Tibial nerve (tissue), 4 donors: ENCODE measurements around the gene INPP4B. TPM values are rescaled to one million over a fixed set of nuclear protein-coding genes. Genes with fewer than 3 reads are reported as not detected.

Experiments
- DNase-seq, 2 donors: peaks; one replicate each; pipeline ENCODE4 v3.0.0-alpha.2; 2019; ENCODE audit warnings: low spot score in 2 of 2
- H3K27ac ChIP-seq, 4 donors: fragments of 200-600 bp; sonication (generic) in 3 of 4; one replicate each; pipeline ENCODE4 v1.5.1; 2017 to 2019; ENCODE audit warnings: mild to moderate bottlenecking in 1 of 4
- H3K27me3 ChIP-seq, 2 donors: fragments of 200-600 bp; sonication (generic) in 1 of 2; one replicate each; pipeline versions ENCODE4 v1.5.1 to v1.6.0; 2017 to 2019
- H3K36me3 ChIP-seq, 3 donors: fragments of 200-600 bp; sonication (generic); one replicate each; pipeline ENCODE4 v1.5.1; 2018 to 2019
- H3K4me1 ChIP-seq, 4 donors: fragments of 200-600 bp; sonication (generic) in 3 of 4; one replicate each; pipeline ENCODE4 v1.5.1; 2017 to 2019
- H3K4me3 ChIP-seq, 4 donors: fragments of 200-600 bp; sonication (generic) in 3 of 4; one replicate each; pipeline ENCODE4 v1.5.1; 2017 to 2019; ENCODE audit warnings: mild to moderate bottlenecking in 1 of 4, moderate library complexity in 1 of 4
- H3K9me3 ChIP-seq, 4 donors: fragments of 200-600 bp; sonication (generic) in 3 of 4; one replicate each; pipeline ENCODE4 v1.5.1; 2017 to 2019
- EP300 ChIP-seq, 2 donors: sonication (generic); formaldehyde crosslinking; IDR thresholded peaks; one replicate each; pipeline ENCODE4 v1.6.1; 2017; ENCODE audit warnings: antibody characterized with exemption in 2 of 2, mild to moderate bottlenecking in 1 of 2
- POLR2A ChIP-seq, 2 donors: fragments of 450-650 bp; IDR thresholded peaks; one replicate each; pipeline ENCODE4 v1.6.1; 2017; ENCODE audit warnings: antibody characterized with exemption in 2 of 2, mild to moderate bottlenecking in 2 of 2, moderate library complexity in 2 of 2
- WGBS, 2 donors: methylation state at CpG; one replicate each; pipeline ENCODE4 v1.1.5; 2018; 5-methylcytosine and 5-hydroxymethylcytosine counted together
- total RNA-seq, 4 donors: library from RNA; depleted of rRNA; stranded (reverse); fragments of >200 nt; gene quantifications; one replicate each; pipeline ENCODE4 v1.1.0, GENCODE V29; 2016
- TF ChIP-seq, protein P1 (sequence below), 5 experiments: fragments of 200-600 bp in 3 of 5; fragments of 450-650 bp in 2 of 5; sonication (generic) in 3 of 5; IDR thresholded peaks; one replicate each; pipeline ENCODE4 v1.5.1; 2016 to 2019; ENCODE audit warnings: antibody characterized with exemption in 5 of 5, mild to moderate bottlenecking in 3 of 5, moderate library complexity in 2 of 5

INPP4B gene
- total RNA-seq, 4 donors from 2014 or later, result 16.3 to 32.4 (median 24.8) TPM

DNA sequence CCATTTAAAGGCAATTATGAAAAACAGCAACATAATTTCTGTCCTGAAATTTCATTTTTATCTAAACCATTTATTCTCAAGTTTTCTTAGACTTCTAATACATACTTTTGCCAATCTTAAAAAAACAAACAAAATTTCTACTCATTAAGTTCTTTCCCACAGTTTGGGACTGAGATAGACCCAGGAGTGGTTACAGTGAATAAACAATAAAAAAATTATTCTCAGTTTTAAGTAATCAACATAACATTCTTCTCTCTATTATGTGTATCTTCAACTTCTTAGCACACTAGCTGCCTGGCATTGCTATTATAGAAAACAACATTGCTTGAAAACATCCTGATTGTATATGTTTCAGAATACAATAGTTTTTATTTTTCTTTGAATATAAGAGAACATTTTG, 676.9 kb downstream of the INPP4B start:
- DNase-seq, result no peak
- TF ChIP-seq POLR2A (IDR thresholded peaks at IDR 0.05), result no peak
- TF ChIP-seq, protein P1, sequence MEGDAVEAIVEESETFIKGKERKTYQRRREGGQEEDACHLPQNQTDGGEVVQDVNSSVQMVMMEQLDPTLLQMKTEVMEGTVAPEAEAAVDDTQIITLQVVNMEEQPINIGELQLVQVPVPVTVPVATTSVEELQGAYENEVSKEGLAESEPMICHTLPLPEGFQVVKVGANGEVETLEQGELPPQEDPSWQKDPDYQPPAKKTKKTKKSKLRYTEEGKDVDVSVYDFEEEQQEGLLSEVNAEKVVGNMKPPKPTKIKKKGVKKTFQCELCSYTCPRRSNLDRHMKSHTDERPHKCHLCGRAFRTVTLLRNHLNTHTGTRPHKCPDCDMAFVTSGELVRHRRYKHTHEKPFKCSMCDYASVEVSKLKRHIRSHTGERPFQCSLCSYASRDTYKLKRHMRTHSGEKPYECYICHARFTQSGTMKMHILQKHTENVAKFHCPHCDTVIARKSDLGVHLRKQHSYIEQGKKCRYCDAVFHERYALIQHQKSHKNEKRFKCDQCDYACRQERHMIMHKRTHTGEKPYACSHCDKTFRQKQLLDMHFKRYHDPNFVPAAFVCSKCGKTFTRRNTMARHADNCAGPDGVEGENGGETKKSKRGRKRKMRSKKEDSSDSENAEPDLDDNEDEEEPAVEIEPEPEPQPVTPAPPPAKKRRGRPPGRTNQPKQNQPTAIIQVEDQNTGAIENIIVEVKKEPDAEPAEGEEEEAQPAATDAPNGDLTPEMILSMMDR (IDR thresholded peaks at IDR 0.05), result no peak
- no peak for TF ChIP-seq EP300 (IDR thresholded peaks at IDR 0.05)
- Histone ChIP-seq H3K27ac (no peak overlapping the region), H3K27me3 (no peaks in the 10 kb centered on the region), H3K4me1 (no peaks in the 10 kb centered on the region), H3K9me3 (no peaks in the 10 kb centered on the region), H3K36me3 (peaks cover 0 to 7% (median 0%) of the 10 kb centered on the region in 3 donors), H3K4me3 (no peak overlapping the region)

DNA sequence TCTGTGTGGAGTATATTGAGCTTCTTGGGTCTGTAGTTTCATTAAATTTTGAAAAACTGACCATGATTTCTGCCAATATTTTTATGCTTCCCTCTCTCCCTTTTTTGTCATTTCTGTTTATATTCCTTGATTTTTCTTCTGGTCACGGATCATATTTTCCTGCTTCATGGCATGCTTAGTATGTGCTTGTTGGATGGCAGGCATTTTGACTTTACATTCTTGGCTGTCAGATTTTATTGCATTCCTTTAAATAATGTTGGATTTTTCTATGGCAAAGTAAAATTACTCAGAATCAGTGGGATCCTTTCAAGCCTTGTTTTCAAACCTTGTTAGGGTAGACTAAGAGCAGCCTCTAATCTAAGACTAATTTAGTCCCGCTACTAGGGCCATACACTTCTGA, 677.9 kb downstream of the INPP4B start:
- Histone ChIP-seq H3K9me3 (no peaks in the 10 kb centered on the region), H3K4me3 (no peak overlapping the region), H3K36me3 (peaks cover 0 to 4% (median 0%) of the 10 kb centered on the region in 3 donors), H3K27me3 (no peaks in the 10 kb centered on the region), H3K4me1 (no peaks in the 10 kb centered on the region), H3K27ac (no peak overlapping the region)
- DNase-seq, result no peak
- TF ChIP-seq, protein P1 (IDR thresholded peaks at IDR 0.05), result no peak
- TF ChIP-seq POLR2A (IDR thresholded peaks at IDR 0.05), result no peak
- TF ChIP-seq EP300 (IDR thresholded peaks at IDR 0.05), result no peak
- WGBS, 2 donors, result 76% methylated on average over 2 of the region's 2 CpGs

DNA sequence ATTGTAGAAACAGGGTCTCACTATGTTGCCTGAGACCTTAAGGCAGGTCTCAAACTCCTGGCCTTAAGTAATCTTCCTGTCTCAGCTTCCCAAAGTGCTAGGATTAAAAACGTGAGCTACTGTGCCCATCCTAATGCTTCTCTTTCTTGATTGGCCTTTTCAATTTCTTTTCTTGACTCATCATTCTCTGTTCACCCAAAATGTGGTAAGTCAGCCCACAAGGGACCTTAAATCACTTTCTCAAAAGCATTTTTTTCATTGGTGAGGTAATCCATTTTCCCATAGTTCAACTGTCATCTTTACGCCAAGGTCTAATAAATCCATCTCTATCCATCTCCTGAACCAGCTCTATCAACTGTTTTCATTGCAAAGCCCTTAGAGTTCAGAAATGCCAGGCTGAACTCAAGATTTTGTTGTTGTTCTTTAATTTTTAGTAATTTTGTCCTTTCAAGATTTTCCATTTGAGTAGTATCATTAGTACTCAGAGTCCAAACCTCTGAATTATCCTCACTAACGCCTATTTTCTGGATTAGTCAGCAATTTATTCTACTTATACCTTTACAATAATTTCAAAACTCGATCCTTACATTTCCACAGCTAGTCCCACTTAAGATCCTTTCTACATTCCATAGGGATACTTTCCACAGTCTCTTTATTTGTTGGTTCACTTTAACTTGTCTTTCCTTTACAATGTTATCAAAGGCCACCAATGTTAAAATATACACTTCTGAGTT, 681.2 kb downstream of the INPP4B start:
- no peak for TF ChIP-seq EP300 (IDR thresholded peaks at IDR 0.05)
- TF ChIP-seq POLR2A (IDR thresholded peaks at IDR 0.05), result no peak
- TF ChIP-seq, protein P1 (IDR thresholded peaks at IDR 0.05), result no peak
- WGBS, 2 donors, result 84 to 86% methylated on average over 4 of the region's 4 CpGs
- no peaks in the 10 kb centered on the region for H3K9me3 ChIP-seq
- H3K27me3 ChIP-seq, result no peaks in the 10 kb centered on the region
- H3K36me3 ChIP-seq, result peaks cover 0 to 5% (median 0%) of the 10 kb centered on the region in 3 donors
- no peak overlapping the region for H3K4me3 ChIP-seq
- no peak for DNase-seq
- H3K27ac ChIP-seq, result no peak overlapping the region
- H3K4me1 ChIP-seq, result no peaks in the 10 kb centered on the region

DNA sequence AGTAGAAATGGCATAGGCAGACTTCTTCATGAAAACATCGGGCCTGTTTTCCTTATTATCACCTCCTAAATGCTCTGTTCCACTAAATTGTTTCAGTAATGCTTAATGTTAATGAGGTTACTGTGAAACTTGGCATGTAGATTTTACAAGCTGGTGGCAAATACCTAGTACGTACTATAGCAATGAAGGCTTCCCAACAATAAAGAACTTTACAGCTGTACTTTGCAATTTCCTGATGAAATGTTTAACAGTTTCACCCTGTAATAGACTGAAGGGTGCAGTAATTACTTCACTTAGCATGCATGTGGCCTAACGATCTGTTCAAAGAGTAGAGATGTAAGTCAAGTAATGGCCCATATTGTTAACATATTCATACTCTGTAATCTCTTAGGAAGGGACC, 685.0 kb downstream of the INPP4B start:
- no peaks in the 10 kb centered on the region for H3K27me3 ChIP-seq
- no peak overlapping the region for H3K4me3 ChIP-seq
- TF ChIP-seq POLR2A (IDR thresholded peaks at IDR 0.05) (no peak), EP300 (IDR thresholded peaks at IDR 0.05) (no peak)
- TF ChIP-seq, protein P1 (IDR thresholded peaks at IDR 0.05), result no peak
- H3K36me3 ChIP-seq, result peaks cover 0 to 5% (median 0%) of the 10 kb centered on the region in 3 donors
- DNase-seq, result no peak
- no peaks in the 10 kb centered on the region for H3K9me3 ChIP-seq
- no peak overlapping the region for H3K27ac ChIP-seq
- H3K4me1 ChIP-seq, result no peaks in the 10 kb centered on the region
- 65 to 69% methylated on average over 3 of the region's 3 CpGs for WGBS, 2 donors

DNA sequence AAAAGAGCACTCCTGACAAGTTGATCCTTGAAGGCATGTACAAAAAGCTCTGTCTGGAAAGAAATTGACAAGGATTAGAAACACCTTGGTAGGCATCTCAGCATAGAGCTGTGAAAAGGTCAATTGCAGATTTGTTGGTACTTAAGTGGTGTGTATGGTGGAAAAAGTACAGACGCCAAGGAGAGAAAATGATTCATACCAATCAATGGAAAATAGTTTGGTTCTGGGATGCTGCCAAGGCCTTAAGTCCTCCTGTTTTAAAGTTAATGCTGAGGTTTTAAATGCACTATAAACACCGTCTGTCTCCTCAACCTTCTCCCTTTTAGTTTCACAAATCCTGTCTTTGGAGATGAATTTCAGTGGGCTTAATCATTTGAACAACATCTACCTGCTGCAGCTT, 685.6 kb downstream of the INPP4B start:
- peaks cover 0 to 5% (median 0%) of the 10 kb centered on the region in 3 donors for H3K36me3 ChIP-seq
- H3K4me1 ChIP-seq, result no peaks in the 10 kb centered on the region
- DNase-seq, result no peak
- H3K27ac ChIP-seq, result no peak overlapping the region
- no peaks in the 10 kb centered on the region for H3K9me3 ChIP-seq
- no peak overlapping the region for H3K4me3 ChIP-seq
- TF ChIP-seq POLR2A (IDR thresholded peaks at IDR 0.05), result no peak
- TF ChIP-seq, protein P1 (IDR thresholded peaks at IDR 0.05), result no peak
- no peak for TF ChIP-seq EP300 (IDR thresholded peaks at IDR 0.05)
- WGBS, 2 donors, result 52 to 60% methylated on average over 2 of the region's 2 CpGs
- H3K27me3 ChIP-seq, result no peaks in the 10 kb centered on the region
